Measurements from ENCODE around the gene DOCK8. TPM values are rescaled to one million over a fixed set of nuclear protein-coding genes. Genes with fewer than 3 reads are reported as not detected.
A peak's percentile ranks its signal among the peaks of the same experiment; 100 is the strongest.

Gene DOCK8
- total and polyA plus RNA-seq, 10 of the 15 experiments (the other 5 are each of a cell fraction or from before 2014, with no cell fraction given), result 35.4 to 100 (median 44.7) TPM

DNA sequence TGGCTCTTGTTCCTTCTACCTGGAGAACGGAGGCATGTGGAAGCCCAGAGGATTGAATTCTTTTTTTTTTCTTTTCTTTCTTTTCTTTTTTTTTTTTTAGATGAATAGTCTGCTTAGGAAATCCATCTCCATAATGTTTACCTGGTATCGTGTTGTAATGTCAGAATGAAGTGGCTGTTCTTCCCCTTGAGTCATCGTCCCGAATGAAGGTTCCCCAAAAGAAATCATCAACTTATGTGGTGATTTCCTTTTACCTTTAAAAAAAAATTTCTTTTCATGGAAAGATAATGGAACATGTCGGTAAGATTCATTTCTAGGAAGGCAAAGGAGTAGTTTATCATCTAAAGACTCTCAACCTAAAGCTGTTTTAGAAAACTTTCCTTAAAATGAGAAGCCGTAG is 59.7 kb downstream of the DOCK8 start:
- peak overlapping the region; percentile 39 for H3K4me2 ChIP-seq (ENCODE audit: control insufficient read depth, insufficient read depth)
- no peak for FAIRE-seq
- no peaks in the 10 kb centered on the region for H4K20me1 ChIP-seq (ENCODE audit: control insufficient read depth, insufficient read depth)
- H3K9ac ChIP-seq (ENCODE audit: control insufficient read depth, insufficient read depth, low read length), result peak overlapping the region; percentile 75; the same call in 1 of the 2 replicates
- H3K79me2 ChIP-seq (ENCODE audit: control insufficient read depth, insufficient read depth, low read length), result peaks cover 58% of the 10 kb centered on the region
- peaks cover 0 to 11% of the 10 kb centered on the region in 2 experiments; a peak in 2 of 4 replicates for H3K36me3 ChIP-seq (ENCODE audit: control insufficient read depth in 2 of 2, insufficient read depth in 2 of 2, low read length in 1 of 2)
- ChIA-PET CTCF (interaction anchor here (1.4 to 1.7 kb wide), 2 partner anchors 12 to 14 kb away, joined by 4 to 5 read pairs; no protein-coding TSS in a partner anchor), RAD21 (ENCODE audit: unreplicated experiment) (no interaction called here), POLR2A (interaction anchor here (1.1 kb wide), 1 partner anchor 7 kb away, joined by 3 read pairs; no protein-coding TSS in a partner anchor), SMC1A (ENCODE audit: uncharacterized antibody, unreplicated experiment) (interaction anchor here (2.1 kb wide), 1 partner anchor 23 kb away, joined by 10 read pairs; no protein-coding TSS in a partner anchor)
- intact Hi-C loops (cut with micrococcal nuclease; ENCODE audit: unreplicated experiment) (no loop called here), in situ Hi-C loops (cut with MboI) (no loop called here)
- no peaks in the 10 kb centered on the region for H3K27me3 ChIP-seq (replicated peaks in 1 of 2; ENCODE audit: control insufficient read depth in 2 of 2, insufficient read depth in 2 of 2, low read length in 1 of 2)
- TF ChIP-seq, protein P1, sequence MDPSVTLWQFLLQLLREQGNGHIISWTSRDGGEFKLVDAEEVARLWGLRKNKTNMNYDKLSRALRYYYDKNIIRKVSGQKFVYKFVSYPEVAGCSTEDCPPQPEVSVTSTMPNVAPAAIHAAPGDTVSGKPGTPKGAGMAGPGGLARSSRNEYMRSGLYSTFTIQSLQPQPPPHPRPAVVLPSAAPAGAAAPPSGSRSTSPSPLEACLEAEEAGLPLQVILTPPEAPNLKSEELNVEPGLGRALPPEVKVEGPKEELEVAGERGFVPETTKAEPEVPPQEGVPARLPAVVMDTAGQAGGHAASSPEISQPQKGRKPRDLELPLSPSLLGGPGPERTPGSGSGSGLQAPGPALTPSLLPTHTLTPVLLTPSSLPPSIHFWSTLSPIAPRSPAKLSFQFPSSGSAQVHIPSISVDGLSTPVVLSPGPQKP (IDR thresholded peaks at IDR 0.05; ENCODE audit: low read depth, low read length), result no peak
- TF ChIP-seq, protein P2, sequence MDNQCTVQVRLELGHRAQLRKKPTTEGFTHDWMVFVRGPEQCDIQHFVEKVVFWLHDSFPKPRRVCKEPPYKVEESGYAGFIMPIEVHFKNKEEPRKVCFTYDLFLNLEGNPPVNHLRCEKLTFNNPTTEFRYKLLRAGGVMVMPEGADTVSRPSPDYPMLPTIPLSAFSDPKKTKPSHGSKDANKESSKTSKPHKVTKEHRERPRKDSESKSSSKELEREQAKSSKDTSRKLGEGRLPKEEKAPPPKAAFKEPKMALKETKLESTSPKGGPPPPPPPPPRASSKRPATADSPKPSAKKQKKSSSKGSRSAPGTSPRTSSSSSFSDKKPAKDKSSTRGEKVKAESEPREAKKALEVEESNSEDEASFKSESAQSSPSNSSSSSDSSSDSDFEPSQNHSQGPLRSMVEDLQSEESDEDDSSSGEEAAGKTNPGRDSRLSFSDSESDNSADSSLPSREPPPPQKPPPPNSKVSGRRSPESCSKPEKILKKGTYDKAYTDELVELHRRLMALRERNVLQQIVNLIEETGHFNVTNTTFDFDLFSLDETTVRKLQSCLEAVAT (IDR thresholded peaks at IDR 0.05), result peak; percentile 89; the same call in 1 of the 2 replicates
- 11% methylated on average over 6 of the region's 6 CpGs for WGBS (ENCODE audit: insufficient coverage, insufficient replicate concordance, low lambda C conversion rate, missing lambda C conversion rate)
- H3K4me1 ChIP-seq (ENCODE audit: control insufficient read depth, insufficient read depth, low read length), result peaks cover 8% of the 10 kb centered on the region
- peak overlapping the region; percentile 70 for H3K4me3 ChIP-seq
- DNase-seq (ENCODE audit: low read depth, low spot score), result no peak
- BruUV-seq (replicated peaks), result no TSS peak
- H2AFZ ChIP-seq (ENCODE audit: control insufficient read depth, low read depth, low read length), result no peak overlapping the region
- H3K27ac ChIP-seq (ENCODE audit: control insufficient read depth, insufficient read depth), result no peak overlapping the region
- peaks cover 4% of the 10 kb centered on the region; the same call in 2 of the 3 replicates for H3K9me3 ChIP-seq (replicated peaks; ENCODE audit: control insufficient read depth, insufficient read depth, low read length)
- no peak for ATAC-seq

Data from GM12878 (cell line).